ENCODE results near the gene SELENOV.

The SELENOV gene

GRCh38 chr19:39496063-39496462 lies 18.9 kb upstream of the SELENOV start:
- DNase-seq = no peak

GRCh38 chr19:39497701-39497995 lies 17.3 kb upstream of the SELENOV start:
- no peak for DNase-seq

- DNase-seq = peak; percentile 89
Measured at GRCh38 chr19:39497996-39498797, 16.7 kb upstream of the SELENOV start.

GRCh38 chr19:39498798-39499642 lies 15.9 kb upstream of the SELENOV start, which contains the start of gene DLL3:
Gene DLL3 (plus strand): TSS chr19:39498947. CDS start chr19:39498975, 28 bp downstream.
- DNase-seq = peak; percentile 77

- DNase-seq = no peak
Measured at GRCh38 chr19:39499932-39500331, 15.0 kb upstream of the SELENOV start.

- DNase-seq = no peak
Measured at GRCh38 chr19:39500543-39500942, 14.4 kb upstream of the SELENOV start.

- no peak for DNase-seq
Measured at GRCh38 chr19:39501340-39501739, 13.6 kb upstream of the SELENOV start.

GRCh38 chr19:39502640-39503417 lies 12.1 kb upstream of the SELENOV start:
- no peak for DNase-seq

- DNase-seq = no peak
Measured at GRCh38 chr19:39506598-39506943, 8.4 kb upstream of the SELENOV start.

- DNase-seq = no peak
Measured at GRCh38 chr19:39506944-39507714, 7.8 kb upstream of the SELENOV start.

GRCh38 chr19:39507715-39508364 lies 7.1 kb upstream of the SELENOV start:
- no peak for DNase-seq

GRCh38 chr19:39508629-39509028 lies 6.3 kb upstream of the SELENOV start:
- DNase-seq = no peak

- DNase-seq = no peak
Measured at GRCh38 chr19:39509233-39509632, 5.7 kb upstream of the SELENOV start.

- no peak for DNase-seq
Measured at GRCh38 chr19:39512988-39513387, 2.0 kb upstream of the SELENOV start.

- DNase-seq = no peak
Measured at GRCh38 chr19:39515551-39516191, 732 bp downstream of the SELENOV start.

- DNase-seq = no peak
Measured at GRCh38 chr19:39516270-39516669, 1.3 kb downstream of the SELENOV start.

- no peak for DNase-seq
Measured at GRCh38 chr19:39517432-39517831, 2.5 kb downstream of the SELENOV start.

GRCh38 chr19:39518458-39518857 lies 3.5 kb downstream of the SELENOV start:
- no peak for DNase-seq

- no peak for DNase-seq
Measured at GRCh38 chr19:39518975-39519374, 4.0 kb downstream of the SELENOV start.

GRCh38 chr19:39520541-39521484 lies 5.9 kb downstream of the SELENOV start:
- no peak for DNase-seq

Data from NCI-H2107 (cell line).